HCT116 (cell line): Measurements from ENCODE around the gene ARHGEF10L. TPM values are rescaled to one million over a fixed set of nuclear protein-coding genes. Genes with fewer than 3 reads are reported as not detected.

Source experiments
- ATAC-seq: fragments of 200-7000 bp; cut with Tn5 transposase; 2 replicates; pipeline ENCODE4 v1.9.1; 2020; ENCODE audit warnings: mild to moderate bottlenecking, moderate library complexity
- BruUV-seq: library from RNA; stranded (reverse); fragments of 400-500 nt; replicated peaks from 2 replicates; lab custom pipeline; 2021; lab: Mats Ljungman, UMichigan
- CTCF ChIA-PET: fragments of 300-600 bp; sonication (Branson Sonifier 250); formaldehyde crosslinking; loops from one replicate; lab custom pipeline; 2021; ENCODE audit warnings: antibody characterized with exemption; lab: Charles Lee
- POLR2A ChIA-PET: fragments of 300-600, 350-600 bp; sonication (Branson Sonifier 250); formaldehyde crosslinking; loops from one replicate; lab custom pipeline; 2021; ENCODE audit warnings: antibody characterized with exemption; lab: Charles Lee
- RAD21 ChIA-PET, 2 experiments: fragments of 300-600 bp; sonication (Branson Sonifier 250); formaldehyde crosslinking; loops; one replicate each; lab custom pipeline; 2023; ENCODE audit warnings: low total read pairs in 2 of 2; ENCODE audit not compliant: uncharacterized antibody in 2 of 2, unreplicated experiment in 2 of 2, low non-redundant PET in 1 of 2; lab: Charles Lee
- DNase-seq: peaks from one replicate; pipeline ENCODE4 v3.0.0-alpha.2; 2010; ENCODE audit warnings: low read depth, low spot score
- H2AFZ ChIP-seq: fragments of 200-600 bp; shearing (Covaris generic), sonication (generic); 2 replicates; pipeline ENCODE4 v1.6.1; 2017; ENCODE audit warnings: low read depth, mixed run types, mixed read lengths, antibody characterized with exemption, low read length; ENCODE audit not compliant: poor library complexity, severe bottlenecking
- H3K27ac ChIP-seq: 2 replicates; pipeline ENCODE4 v1.5.1; 2012; ENCODE audit warnings: low read depth, low read length
- H3K27me3 ChIP-seq: fragments of 200-600 bp; sonication (generic); 2 replicates; pipeline ENCODE4 v1.6.1; 2016; ENCODE audit warnings: mixed run types, low read length, mixed read lengths; ENCODE audit not compliant: insufficient read depth
- H3K36me3 ChIP-seq, 2 experiments: fragments of 200-500 bp in 1 of 2; fragments of 200-600 bp in 1 of 2; sonication (Bioruptor generic) in 1 of 2; sonication (generic) in 1 of 2; 2 replicates each; pipeline versions ENCODE4 v1.5.1 to v1.6.1; 2014 to 2016; ENCODE audit warnings: low read length in 2 of 2, inconsistent platforms in 1 of 2, mixed read lengths in 1 of 2, mixed run types in 1 of 2; ENCODE audit not compliant: insufficient read depth in 2 of 2, control insufficient read depth in 1 of 2
- H3K4me1 ChIP-seq, 2 experiments: fragments of 200-600 bp in 1 of 2; sonication (generic) in 1 of 2; 2 replicates each; pipeline versions ENCODE4 v1.5.1 to v1.6.1; 2012 to 2017; ENCODE audit warnings: low read length in 2 of 2, inconsistent platforms in 1 of 2, mild to moderate bottlenecking in 1 of 2, mixed read lengths in 1 of 2, mixed run types in 1 of 2, moderate library complexity in 1 of 2; ENCODE audit not compliant: insufficient read depth in 2 of 2, control insufficient read depth in 1 of 2
- H3K4me2 ChIP-seq: fragments of 200-600 bp; sonication (generic); 2 replicates; pipeline ENCODE4 v1.6.1; 2017; ENCODE audit warnings: mixed run types, low read length, mixed read lengths
- H3K4me3 ChIP-seq, 2 experiments: fragments of 200-600 bp in 1 of 2; sonication (generic) in 1 of 2; replicated peaks in 1 of 2; 2 replicates each; pipeline ENCODE4 v1.5.1; 2011 to 2016; ENCODE audit warnings: low read length in 2 of 2, control low read depth in 1 of 2, low read depth in 1 of 2, mild to moderate bottlenecking in 1 of 2, mixed read lengths in 1 of 2, mixed run types in 1 of 2
- H3K79me2 ChIP-seq: fragments of 200-600 bp; sonication (generic); 2 replicates; pipeline ENCODE4 v1.6.1; 2017; ENCODE audit warnings: mild to moderate bottlenecking, mixed run types, low read length, moderate library complexity, mixed read lengths; ENCODE audit not compliant: insufficient read depth
- H3K9ac ChIP-seq: fragments of 200-600 bp; sonication (generic); 2 replicates; pipeline ENCODE4 v1.6.1; 2016; ENCODE audit warnings: low read length, mixed read lengths
- H3K9me2 ChIP-seq: fragments of 200-600 bp; sonication (generic), shearing (Covaris generic); 2 replicates; pipeline ENCODE4 v1.6.1; 2017; ENCODE audit warnings: mixed run types, mild to moderate bottlenecking, moderate library complexity; ENCODE audit not compliant: insufficient read depth
- H3K9me3 ChIP-seq, 2 experiments: fragments of 200-500 bp in 1 of 2; fragments of 200-600 bp in 1 of 2; sonication (Bioruptor generic) in 1 of 2; sonication (generic) in 1 of 2; 2 replicates each; pipeline ENCODE4 v1.6.1; 2014 to 2017; ENCODE audit warnings: low read length in 2 of 2, mixed read lengths in 2 of 2, inconsistent platforms in 1 of 2, low read depth in 1 of 2, mild to moderate bottlenecking in 1 of 2, mixed run types in 1 of 2, moderate library complexity in 1 of 2; ENCODE audit not compliant: control insufficient read depth in 1 of 2, insufficient read depth in 1 of 2
- H4K20me1 ChIP-seq: fragments of 200-600 bp; sonication (generic), shearing (Covaris generic); 2 replicates; pipeline ENCODE4 v1.6.1; 2017; ENCODE audit warnings: mixed run types, mild to moderate bottlenecking, moderate library complexity; ENCODE audit not compliant: insufficient read depth
- ATF3 ChIP-seq: IDR thresholded peaks from 2 replicates; pipeline ENCODE4 v1.6.1; 2012
- CTCF ChIP-seq, 3 experiments: fragments of 200-600 bp in 1 of 3; sonication (generic) in 1 of 3; IDR thresholded peaks in 2 of 3; conservative IDR thresholded peaks in 1 of 3; 2 replicates each; pipeline ENCODE4 v1.5.1; 2012 to 2017; ENCODE audit warnings: low read depth in 2 of 3, low read length in 2 of 3, antibody characterized with exemption in 1 of 3, borderline replicate concordance in 1 of 3, control low read depth in 1 of 3, mild to moderate bottlenecking in 1 of 3, mixed read lengths in 1 of 3, mixed run types in 1 of 3, moderate library complexity in 1 of 3; ENCODE audit not compliant: insufficient read depth in 1 of 3
- EGR1 ChIP-seq: IDR thresholded peaks from 2 replicates; pipeline ENCODE4 v1.6.1; 2012; ENCODE audit warnings: low read depth
- ELF1 ChIP-seq: IDR thresholded peaks from 2 replicates; pipeline ENCODE4 v1.6.1; 2012; ENCODE audit warnings: low read depth, borderline replicate concordance
- JUND ChIP-seq: IDR thresholded peaks from 2 replicates; pipeline ENCODE4 v1.6.1; 2012
- POLR2A ChIP-seq: IDR thresholded peaks from 2 replicates; pipeline ENCODE4 v1.7.0; 2011; ENCODE audit warnings: borderline replicate concordance; ENCODE audit not compliant: insufficient read depth, insufficient read length; ENCODE audit errors: extremely low read depth
- RAD21 ChIP-seq: IDR thresholded peaks from 2 replicates; pipeline ENCODE4 v1.6.1; 2012; ENCODE audit warnings: low read depth, mild to moderate bottlenecking
- REST ChIP-seq: IDR thresholded peaks from 2 replicates; pipeline ENCODE4 v1.6.1; 2012; ENCODE audit warnings: low read depth
- SIN3A ChIP-seq: IDR thresholded peaks from 2 replicates; pipeline ENCODE4 v1.6.1; 2012; ENCODE audit warnings: low read depth
- SP1 ChIP-seq: IDR thresholded peaks from 2 replicates; pipeline ENCODE4 v1.6.1; 2012; ENCODE audit warnings: low read depth
- YY1 ChIP-seq: IDR thresholded peaks from 2 replicates; pipeline ENCODE4 v1.6.1; 2011; ENCODE audit warnings: low read length, low read depth, moderate library complexity, mild to moderate bottlenecking; ENCODE audit not compliant: insufficient replicate concordance; ENCODE audit errors: extremely low read depth
- ZFX ChIP-seq: fragments of 450-650 bp; IDR thresholded peaks from 2 replicates; pipeline ENCODE4 v1.6.1; 2017
- ZNF274 ChIP-seq: fragments of 200-500 bp; sonication (Bioruptor generic); IDR thresholded peaks from 2 replicates; pipeline ENCODE4 v1.6.1; 2014; ENCODE audit warnings: mild to moderate bottlenecking, low read depth, low read length, inconsistent platforms
- intact Hi-C: fragments of 100-400 bp; cut with micrococcal nuclease; formaldehyde crosslinking; loops from 2 replicates; pipeline ENCODE4 v1.10.0; 2022
- total RNA-seq: library from RNA; stranded (reverse); gene quantifications from one replicate; pipeline ENCODE4 v1.2.1, GENCODE V29; 2021; ENCODE audit not compliant: unreplicated experiment

Gene ARHGEF10L
- total RNA-seq, 1 experiment from 2014 or later: 14.7 TPM

GRCh38 chr1:17596186-17596585 is 56.7 kb downstream of the ARHGEF10L start:
- no peaks in the 10 kb centered on the region for H3K79me2 ChIP-seq
- no peaks in the 10 kb centered on the region for H3K27me3 ChIP-seq
- no peak overlapping the region for H2AFZ ChIP-seq
- ATAC-seq: peak; percentile 49; the same call in 1 of the 2 replicates
- TF ChIP-seq POLR2A: no peak
- TF ChIP-seq EGR1: no peak
- TF ChIP-seq ZFX: no peak
- TF ChIP-seq SIN3A: no peak
- no peak for TF ChIP-seq RAD21
- TF ChIP-seq, all 23 proteins: peak for 0
- DNase-seq: no peak
- H3K4me3 ChIP-seq: no peak overlapping the region
- no peak overlapping the region for H3K4me2 ChIP-seq
- no peak overlapping the region for H3K9ac ChIP-seq
- BruUV-seq: no TSS peak
- CTCF ChIA-PET: interaction anchor here (1.3 kb wide), 1 partner anchor 11 kb away, joined by 5 read pairs; no protein-coding TSS in a partner anchor
- RAD21 ChIA-PET: no interaction called here
- no peaks in the 10 kb centered on the region for H4K20me1 ChIP-seq
- no peak overlapping the region for H3K27ac ChIP-seq
- no peaks in the 10 kb centered on the region for H3K9me2 ChIP-seq
- POLR2A ChIA-PET: no interaction called here
- intact Hi-C loops: no loop called here
- no peaks in the 10 kb centered on the region for H3K9me3 ChIP-seq
- H3K36me3 ChIP-seq: no peaks in the 10 kb centered on the region; a peak in 1 of 4 replicates
- H3K4me1 ChIP-seq: peaks cover 9 to 12% of the 10 kb centered on the region in 2 experiments; a peak in 2 of 4 replicates

- H3K36me3 ChIP-seq: no peaks in the 10 kb centered on the region; a peak in 1 of 4 replicates
- BruUV-seq: no TSS peak
- ATAC-seq: no peak
- peaks cover 9 to 12% of the 10 kb centered on the region in 2 experiments; a peak in 2 of 4 replicates for H3K4me1 ChIP-seq
- no peaks in the 10 kb centered on the region for H3K79me2 ChIP-seq
- POLR2A ChIA-PET: interaction anchor here (0.6 kb wide), 1 partner anchor 97 kb away, joined by 3 read pairs; no protein-coding TSS in a partner anchor
- H3K4me3 ChIP-seq: no peak overlapping the region
- CTCF ChIA-PET: interaction anchor here (0.6 to 1.3 kb wide), 2 partner anchors 10 to 98 kb away, joined by 3 to 5 read pairs; no protein-coding TSS in a partner anchor
- H3K27ac ChIP-seq: no peak overlapping the region
- DNase-seq: no peak
- RAD21 ChIA-PET: no interaction called here
- H3K9me3 ChIP-seq: no peaks in the 10 kb centered on the region
- no peaks in the 10 kb centered on the region for H3K27me3 ChIP-seq
- TF ChIP-seq ELF1 (no peak), JUND (no peak), CTCF (IDR thresholded peaks at IDR 0.05 in 2 of 3, conservative IDR thresholded peaks at IDR 0.05 in 1 of 3; ENCODE audit: borderline replicate concordance in 1 of 3, insufficient read depth in 1 of 3, low read depth in 2 of 3, low read length in 2 of 3) (no peak), ATF3 (no peak), YY1 (no peak), RAD21 (no peak), POLR2A (no peak), ZNF274 (no peak), SP1 (no peak), REST (no peak)
- no peak overlapping the region for H3K4me2 ChIP-seq
- no peaks in the 10 kb centered on the region for H3K9me2 ChIP-seq
- intact Hi-C loops: no loop called here
- no peaks in the 10 kb centered on the region for H4K20me1 ChIP-seq
- no peak overlapping the region for H3K9ac ChIP-seq
- no peak overlapping the region for H2AFZ ChIP-seq
Measured at GRCh38 chr1:17596651-17597509, 57.4 kb downstream of the ARHGEF10L start.
